ENCODE results near the gene KIF26A.
"Not testable (repeated sequence)": the region's sequence is repeated elsewhere in the genome, so short reads cannot be mapped to it uniquely, and the experiment has no call there.

Gene KIF26A

DNA sequence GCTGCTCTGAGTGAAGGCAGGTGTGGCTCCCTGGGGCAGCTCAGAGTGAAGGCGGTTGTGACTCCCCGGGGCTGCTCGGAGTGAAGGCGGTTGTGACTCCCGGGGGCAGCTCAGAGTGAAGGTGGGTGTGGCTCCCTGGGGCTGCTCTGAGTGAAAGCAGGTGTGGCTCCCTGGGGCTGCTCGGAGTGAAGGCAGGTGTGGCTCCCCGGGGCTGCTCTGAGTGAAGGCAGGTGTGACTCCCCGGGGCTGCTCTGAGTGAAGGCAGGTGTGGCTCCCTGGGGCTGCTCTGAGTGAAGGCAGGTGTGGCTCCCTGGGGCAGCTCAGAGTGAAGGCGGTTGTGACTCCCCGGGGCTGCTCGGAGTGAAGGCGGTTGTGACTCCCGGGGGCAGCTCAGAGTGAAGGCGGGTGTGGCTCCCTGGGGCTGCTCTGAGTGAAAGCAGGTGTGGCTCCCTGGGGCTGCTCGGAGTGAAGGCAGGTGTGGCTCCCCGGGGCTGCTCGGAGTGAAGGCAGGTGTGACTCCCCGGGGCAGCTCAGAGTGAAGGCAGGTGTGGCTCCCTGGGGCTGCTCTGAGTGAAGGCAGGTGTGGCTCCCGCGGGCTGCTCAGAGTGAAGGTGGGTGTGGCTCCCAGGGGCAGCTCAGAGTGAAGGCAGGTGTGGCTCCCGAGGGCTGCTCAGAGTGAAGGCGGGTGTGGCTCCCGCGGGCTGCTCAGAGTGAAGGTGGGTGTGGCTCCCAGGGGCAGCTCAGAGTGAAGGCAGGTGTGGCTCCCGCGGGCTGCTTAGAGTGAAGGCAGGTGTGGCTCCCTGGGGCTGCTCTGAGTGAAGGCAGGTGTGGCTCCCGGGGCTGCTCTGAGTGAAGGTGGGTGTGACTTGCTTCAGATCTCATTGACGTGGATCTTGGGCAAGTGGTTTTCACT, 87.1 kb downstream of the KIF26A start:
- not testable (repeated sequence) for DNase-seq

DNA sequence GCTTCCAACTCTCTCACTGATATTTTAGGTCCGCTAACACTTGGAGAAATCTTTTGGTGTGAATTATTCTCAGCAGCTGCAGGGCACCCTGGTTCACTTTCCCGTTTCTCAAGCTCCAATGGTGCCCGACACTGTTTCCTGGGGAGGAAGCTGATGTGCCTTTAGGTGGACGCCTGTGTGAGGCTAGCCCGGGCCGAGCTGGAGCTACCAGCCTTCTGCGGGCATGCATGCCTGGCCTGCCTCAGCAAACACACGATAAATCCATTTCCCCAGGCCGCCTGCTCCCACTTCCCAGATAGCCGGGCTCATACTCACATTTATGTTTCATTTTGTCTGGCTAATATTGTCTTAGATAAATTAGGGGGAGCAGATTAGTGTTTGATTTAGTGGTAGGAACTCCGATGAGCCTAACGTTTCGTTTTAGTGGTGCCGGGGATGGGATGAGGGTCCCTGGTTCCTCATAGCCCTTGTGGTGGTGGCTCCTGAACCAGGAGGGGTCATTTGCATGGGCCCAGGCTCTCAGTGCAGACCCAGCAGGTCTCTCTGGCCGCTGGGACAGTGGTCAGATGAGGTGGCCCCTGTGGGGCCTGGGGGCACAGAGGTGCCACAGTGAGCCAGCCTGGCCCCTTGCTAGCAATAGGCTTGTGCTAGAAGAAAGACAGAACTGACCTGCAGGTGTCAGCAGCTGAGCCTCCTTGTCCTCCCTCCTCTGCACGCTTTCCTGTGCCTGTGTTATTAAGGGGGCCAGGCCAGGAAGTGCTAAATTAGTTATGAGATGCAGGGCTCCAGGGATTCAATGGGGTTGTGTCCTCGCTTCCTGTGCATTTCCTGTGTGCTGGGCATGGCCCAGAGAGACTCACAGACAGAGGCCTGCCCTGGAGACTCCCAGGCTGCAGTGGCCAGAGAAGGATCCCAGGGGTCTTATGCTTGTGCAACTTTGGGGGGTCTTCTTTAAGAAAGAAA, 88.3 kb downstream of the KIF26A start:
- no peak for DNase-seq

DNA sequence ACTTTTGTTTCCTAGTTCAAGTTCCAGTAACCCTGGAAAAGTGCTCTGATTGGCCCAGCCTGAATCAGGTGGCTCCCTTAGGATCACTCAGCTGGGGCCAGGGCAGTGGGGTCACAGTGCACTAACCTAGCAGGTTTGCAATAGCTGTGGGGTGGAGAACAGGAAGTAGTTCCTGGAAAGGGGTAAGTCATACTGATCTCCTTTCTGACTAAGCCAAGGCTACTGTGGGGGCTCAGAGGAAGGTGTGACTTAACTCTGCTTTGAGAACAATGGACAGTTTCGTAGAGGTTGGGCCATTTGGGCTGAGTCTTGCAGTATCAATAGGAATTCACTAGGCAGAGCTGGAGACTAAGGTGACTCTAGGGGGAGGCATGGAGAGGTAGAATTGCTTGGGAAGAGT, 89.4 kb downstream of the KIF26A start:
- DNase-seq, result no peak

DNA sequence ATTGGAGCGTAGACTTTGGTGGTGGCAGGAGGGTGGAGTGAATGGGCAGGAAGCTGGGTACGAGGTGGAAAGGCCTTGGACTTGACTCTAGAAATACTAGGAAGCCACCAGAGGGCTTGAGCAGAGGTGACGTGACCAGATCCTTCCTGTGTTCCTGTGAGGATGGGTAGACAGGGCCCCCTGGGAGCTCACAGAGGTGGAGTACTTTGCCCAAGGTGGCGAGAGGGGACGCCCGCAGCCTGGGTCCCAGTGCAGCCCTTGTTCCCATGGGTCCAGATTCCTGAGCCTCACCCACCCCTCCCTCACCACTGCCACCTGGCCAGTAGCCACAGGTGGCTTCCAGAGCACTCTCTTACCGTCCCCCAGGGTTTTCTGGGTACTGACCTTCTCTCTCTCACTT, 89.8 kb downstream of the KIF26A start:
- DNase-seq, result no peak

DNA sequence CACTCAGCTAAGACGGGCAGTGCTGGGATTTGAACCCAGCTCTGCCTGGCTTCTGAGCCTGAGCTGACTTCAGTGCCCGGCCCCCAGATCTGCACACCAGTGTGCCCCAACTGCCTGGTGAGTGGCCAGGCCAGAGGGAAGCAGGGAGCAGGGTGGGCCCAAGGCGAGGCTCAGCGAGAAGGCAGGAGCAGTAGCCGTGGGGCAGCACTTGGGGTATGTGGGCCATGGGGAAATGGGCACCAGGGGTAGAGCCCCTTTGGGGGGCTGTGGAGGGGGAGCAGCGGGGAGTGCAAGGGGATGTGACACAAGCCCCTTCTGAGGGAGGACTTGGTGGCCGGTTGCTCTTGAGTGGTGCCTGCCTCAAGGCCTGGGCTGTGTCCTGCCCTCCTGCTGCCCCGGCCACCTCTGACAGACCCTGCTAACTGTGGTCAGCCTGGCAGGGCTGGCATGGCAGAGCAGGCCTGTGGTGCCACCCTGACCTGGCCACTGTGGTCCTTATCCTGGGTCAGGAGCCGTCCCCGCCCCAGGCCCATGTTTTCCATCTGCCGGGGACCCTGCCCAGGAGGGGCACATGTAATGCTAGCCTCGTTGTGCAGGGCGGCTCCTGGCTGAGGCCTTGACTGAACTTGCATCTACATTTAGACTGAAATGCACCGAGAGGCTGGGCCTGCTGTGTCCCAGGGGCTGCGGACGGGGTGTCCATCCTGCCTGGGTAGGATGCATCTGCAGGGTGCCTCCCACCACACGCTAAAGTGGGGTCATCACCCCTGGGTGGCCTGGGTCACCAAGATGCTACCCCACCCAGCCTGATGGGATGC, 90.5 kb downstream of the KIF26A start:
- DNase-seq, result no peak

DNA sequence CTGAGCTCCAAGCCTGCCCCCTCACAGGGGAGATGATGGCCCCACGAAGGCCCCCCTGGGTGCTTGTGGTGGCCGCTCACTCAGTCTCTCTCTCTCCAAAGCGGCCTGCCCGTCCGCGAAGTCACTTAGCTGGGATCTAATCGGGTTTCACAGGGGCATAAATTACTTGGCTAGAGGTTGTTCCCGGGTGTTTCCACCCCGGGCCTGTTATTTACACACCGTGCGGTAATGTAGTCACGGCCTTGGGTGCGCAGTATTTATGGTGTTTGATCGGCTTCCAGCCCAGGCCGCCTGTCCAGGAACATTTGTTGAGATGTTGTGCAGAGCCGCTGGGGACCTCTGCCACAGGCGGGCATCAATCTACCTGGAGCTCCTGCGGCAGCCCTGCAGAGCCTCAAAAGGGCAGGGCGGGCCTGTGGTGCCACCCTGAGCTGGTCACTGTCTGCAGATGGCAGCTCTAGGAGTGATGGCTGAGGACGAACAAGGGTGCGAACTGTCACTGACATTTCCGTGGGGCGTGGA, 91.2 kb downstream of the KIF26A start:
- no peak for DNase-seq

DNA sequence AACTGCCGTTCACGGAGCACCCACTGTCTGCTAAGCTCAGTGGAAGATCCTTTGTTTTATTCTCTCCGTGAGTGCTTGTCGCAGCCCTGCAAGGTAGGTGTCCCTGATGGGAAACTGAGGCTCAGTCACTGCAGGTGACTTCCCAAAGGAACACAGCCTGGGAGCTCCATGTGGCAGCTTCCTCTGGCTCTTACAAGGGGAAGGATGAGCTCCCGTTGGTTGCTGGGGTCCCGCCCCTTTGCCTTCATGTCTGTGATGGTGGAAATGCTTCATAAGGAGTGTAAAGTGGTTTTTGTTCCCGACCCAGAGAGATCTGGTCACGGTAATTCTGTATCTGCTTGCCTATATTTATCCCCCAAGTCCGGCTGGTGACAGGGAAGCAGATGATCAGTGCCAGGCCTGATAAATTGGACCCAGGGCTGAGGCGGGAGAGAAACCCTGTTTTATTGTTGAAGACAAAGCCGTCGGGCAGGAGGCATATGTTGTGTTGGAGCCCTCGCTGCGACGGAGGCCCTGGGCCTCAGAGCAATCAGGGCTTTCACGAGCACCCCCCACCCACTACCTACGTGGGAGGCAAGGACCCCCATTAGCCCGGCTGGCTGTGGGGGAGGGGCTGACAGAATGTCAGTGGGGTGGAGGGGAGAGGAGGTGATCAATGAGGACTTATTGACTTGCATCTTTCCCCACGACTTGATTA, 91.9 kb downstream of the KIF26A start:
- DNase-seq, result no peak
